ENCODE results near the gene OSCP1.
A peak's percentile ranks its signal among the peaks of the same experiment; 100 is the strongest.

OSCP1 gene

DNA sequence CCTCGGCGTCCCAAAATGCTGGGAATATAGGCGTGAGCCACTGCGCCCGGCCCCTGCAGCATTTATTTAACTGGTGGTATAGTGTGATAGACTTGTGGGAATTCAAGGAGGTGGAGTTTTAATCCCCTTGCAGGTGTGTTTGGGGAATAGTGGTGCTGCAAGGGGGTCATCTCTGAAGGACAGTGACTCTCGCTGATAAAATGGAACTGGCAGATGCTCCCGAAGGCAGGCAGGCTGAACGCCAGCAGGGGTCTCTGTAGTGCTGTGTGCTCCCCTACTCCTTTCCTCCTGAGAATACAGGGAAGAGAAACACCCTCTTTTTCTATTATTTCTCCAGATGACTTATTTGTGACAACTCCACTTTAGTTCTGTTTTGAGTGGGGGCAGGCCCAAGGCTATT, 4.0 kb downstream of the OSCP1 start:
- no peak for DNase-seq

DNA sequence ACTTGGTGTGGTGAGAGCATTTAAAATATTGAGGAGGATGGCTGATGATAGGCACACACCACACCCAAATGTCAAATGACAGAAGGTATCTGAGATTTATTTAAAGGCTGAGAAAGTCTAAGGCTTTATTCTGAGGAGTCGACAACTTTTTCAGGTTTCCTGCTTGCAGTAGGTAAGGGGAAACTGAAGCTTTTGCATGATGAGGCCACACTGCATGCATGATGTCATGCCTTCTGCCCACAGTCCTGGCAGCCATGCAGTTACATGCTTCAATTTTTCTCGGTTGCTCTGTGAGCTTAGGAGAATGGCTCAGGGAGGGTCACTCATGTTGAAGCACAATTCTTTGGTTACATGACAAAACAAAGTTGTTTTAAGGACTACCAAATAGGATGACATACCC, 7.0 kb downstream of the OSCP1 start:
- DNase-seq: no peak

DNA sequence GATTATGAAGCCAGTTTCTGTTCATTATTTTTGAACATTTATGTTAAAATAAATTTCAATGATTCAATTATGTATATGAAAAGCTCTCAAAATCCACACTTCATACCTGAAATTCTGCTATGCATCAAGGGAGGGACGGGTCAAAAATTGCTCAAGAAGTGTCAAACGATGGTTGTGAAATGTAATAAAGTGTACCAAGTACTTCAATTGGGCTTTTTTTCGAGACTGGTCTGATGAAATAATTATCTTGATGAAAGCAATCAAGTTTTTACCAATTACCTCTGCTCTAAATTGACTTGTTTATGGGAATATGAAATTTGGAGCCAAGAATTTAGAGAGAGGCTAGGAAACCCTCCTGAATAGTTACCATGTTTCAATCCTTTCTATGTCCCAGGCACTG, 7.9 kb downstream of the OSCP1 start:
- no peak for DNase-seq

DNA sequence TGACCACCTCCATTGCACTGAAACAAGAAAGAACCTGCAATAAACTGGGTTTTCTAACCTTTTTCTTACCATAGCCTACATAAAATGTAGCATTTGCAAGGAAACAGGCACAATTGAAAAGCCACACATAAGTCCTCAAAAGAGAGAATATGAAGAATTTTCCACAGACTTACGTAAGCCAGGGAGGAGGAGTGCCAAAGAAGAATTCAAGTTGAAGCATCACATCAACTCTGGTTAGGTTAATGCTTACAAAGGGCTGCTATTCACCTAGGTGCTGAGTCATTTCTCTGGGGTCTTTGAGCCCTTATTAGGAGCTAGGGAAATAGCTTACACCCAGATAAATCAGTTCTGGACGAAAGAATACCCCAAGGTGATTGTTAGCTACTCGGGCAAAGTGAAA, 9.6 kb downstream of the OSCP1 start:
- DNase-seq: no peak

DNA sequence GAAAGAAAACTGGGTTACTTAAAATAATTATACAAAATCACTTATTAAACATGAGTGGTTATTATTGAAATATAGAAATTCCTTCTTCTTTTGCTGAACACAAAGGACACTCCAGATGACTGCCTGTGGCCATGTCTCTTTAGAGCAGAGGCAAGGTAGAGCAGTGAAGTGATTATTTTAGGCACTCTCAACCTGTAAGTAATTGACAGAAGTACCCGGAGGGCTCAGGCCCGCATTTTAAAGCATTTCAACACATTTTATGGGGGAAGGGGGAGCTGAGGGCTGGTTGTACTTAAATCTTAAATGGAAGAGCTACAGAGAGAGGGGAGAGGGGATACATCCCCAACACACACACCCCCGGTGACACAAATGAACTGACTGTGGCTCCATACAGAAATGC, 10.2 kb downstream of the OSCP1 start:
- no peak for DNase-seq

DNA sequence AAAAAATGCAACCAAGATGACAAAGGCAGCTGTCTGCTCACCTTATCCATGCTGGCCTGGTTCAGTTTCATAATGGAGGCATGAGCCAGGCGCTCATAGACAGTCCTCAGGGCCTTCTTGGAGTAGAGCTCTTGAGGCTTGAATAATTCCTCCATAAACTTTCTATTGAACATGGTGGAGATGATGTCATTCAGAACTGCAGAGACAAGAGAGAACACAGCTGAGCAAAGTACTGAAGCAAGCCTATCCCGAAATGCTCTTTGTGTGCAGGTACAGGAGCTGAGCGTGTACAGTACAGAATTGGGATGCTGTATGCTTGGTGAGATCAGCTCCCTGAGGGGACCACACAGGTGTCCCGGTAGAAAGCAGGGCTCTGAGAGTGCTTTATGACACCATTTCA, 11.5 kb downstream of the OSCP1 start:
- no peak for DNase-seq

DNA sequence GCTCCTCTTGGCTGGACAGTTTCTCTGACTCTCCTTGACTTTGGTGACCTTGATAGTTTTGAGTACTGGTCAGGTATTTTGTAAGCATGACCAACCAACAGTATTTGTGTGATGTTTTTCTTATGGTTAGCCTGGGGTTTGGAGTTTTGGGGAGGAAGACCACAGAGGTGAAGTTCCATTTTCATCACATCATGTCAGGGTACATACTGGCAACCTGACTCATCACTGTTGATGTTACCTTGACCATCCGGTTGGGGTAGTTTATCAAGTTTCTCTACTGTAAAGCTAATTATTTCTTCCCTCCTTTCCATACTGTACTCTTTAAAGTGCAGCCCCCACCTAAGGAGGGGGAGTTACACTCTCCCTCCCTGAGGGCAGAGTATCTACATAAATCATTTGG, 13.4 kb downstream of the OSCP1 start:
- DNase-seq: no peak

DNA sequence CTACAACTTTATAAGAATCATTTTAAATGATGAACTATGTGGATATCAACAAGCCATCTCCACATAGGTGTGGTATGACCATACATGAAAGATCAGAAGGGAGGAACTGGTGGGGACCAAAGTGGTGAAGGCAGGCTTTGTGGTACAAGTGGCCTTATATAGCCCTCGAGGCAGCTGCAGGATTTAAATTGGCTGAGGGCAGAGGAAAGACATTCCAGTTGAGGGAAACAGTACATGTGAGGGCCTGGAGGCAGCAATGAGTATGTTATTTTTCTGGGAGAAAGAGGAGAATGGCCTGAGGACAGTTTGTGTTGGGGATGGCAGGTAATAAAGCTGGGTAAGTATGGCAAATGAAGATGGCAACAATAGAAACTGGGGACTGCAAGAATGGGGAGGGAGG, 17.1 kb downstream of the OSCP1 start:
- no peak for DNase-seq

DNA sequence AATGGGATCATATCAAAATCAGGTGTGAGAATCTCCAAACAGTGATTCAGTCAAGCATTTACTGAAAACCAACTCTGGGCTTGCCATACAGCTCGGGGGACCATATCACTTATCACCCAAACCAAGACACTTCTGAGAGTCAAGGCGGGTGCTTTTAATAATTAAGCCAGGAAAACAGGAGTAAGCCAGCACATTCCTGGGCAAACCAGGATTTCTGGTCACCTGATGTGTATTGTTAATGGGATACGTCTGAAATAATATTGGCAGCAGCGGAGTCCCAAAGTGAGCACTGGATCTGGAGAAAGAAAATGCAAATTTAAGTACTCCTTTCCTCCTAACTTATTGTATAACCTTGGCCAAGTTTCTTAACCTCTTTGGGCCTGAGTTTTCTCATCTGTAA, 17.6 kb downstream of the OSCP1 start:
- DNase-seq: no peak

DNA sequence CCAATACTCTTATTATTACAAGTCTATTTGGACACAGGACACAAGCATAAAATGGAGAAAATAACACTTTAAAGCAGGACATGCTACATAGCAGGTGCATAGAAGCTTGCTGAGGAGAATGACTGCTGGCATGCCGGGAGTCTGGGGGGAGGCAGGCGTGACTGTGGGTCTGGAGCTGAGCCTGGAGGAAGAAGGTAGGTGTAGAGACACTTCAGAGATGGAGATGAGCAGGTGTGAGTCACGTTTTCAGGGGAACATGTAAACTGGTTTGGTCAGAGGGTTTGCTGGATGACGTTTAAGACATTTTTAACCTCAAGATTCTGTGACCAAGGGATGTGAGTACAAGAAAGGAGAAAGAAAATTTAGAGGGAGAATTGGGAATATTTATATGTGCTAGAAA, 24.5 kb downstream of the OSCP1 start:
- no peak for DNase-seq

DNA sequence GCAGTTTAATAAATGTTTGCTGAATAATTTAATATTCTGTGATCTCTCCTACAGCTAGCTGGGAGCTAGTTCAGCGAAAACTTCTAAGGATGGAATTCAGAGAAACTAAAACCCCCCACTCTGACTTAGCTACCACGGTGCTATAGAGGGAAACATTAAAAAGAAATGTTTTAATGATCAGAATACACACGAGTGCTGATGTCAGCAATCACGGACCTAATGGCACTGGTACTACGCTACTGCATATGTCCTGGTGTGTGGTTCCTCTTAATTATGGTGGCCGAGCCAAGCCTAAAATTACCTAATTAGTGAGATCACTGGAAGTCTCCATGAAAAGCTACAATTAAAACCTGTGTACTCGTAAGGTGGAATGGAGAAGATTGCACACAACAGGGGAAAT, 28.6 kb downstream of the OSCP1 start:
- DNase-seq: no peak

DNA sequence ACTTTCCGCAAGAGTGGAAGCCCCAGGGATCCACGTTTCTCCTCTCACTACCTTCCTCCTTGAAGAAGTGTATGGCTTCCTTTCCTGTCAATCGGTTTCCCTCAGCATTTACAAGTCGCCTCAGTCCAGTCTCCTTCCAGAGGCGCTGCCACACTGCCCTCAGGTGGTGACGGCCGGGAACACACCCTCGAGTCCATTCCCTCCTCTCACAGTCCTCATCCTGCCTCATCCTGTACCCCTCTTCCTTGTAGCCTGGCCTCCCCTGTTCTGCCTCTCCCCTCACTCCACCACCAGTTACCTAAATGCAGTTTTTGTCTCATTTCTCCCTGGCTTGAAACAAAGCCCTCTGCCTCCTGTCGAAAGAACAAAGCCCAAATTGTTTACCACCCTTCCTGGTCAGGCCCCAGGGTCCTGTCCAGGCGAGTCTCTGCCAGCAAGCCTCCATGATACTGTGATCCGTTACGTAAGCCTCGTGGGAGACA, 29.4 kb downstream of the OSCP1 start:
- peak; percentile 87 for DNase-seq

DNA sequence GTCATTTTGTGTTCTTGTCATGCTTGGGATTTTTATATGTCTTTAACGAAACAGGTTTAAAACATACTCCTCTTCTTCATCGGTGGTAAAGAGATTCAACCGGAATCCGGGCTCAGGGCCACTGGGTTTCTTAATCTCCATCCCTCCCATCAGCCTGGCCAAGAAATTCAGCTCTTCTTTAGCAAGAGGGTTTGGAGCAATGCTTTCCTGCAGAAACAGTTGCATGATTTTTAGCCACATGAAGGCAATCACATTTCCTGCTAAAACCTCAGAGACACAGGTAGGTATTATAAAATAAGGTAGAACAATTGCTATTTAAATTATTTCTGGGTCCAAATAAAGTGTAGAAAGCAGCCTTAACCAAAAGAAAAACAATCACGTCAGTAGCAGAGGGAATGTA, 29.8 kb downstream of the OSCP1 start:
- DNase-seq: no peak

DNA sequence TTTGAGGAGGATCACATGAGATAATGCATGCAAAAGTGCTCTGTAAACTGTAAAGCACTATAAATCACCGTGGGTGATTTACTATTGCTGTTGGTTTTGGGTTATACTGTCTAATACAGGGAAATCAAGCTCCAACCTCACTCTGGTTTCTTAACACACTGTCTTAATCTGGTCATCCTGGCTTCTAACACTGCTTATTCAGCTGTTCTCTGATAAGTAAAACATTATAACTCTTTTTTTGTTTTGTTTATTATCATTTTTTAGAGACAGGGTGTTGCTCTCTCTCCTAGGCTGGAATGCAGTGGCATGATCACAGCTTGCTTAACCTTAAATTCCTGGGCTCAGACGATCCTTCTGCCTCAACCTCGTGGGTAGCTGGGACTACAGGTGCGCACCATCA, 30.7 kb downstream of the OSCP1 start:
- DNase-seq: no peak

DNA sequence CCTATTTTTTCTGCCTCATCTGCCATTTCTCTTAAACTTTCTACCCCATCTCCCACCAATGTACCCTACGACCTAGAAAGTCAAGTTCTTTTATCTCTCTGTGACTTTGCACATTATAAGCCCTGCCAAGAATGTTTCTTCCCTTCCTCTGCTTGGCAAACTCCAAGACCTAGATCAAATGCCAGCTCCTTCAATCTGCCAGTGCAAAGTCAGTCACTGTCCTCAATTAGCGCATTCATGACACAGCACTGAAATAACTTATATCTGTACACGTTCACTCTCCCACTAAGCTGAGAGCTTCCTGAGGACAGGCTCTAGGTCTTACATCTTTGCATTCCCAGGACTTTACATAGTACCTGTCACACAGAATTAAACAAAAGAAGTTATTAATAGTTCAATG, 31.1 kb downstream of the OSCP1 start:
- no peak for DNase-seq

DNA sequence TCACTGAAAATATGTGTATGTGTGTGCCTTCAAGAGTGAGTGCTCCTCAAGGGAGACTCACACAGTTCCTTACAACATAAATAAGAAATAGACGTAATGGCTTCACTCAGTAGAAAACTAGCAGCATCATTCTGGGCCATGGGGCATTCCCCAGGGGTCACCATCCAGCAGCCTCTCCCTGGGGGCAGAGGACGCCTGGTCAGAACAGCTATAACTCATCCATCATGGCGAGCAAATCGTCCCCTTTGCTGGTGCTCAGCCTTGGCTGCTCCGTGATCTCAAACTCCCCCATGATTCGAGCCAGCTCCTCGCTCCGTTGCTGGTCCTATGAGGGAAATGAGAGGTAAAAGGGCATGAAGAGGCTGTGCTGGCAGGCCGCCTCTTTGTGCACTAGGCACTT, 32.3 kb downstream of the OSCP1 start:
- no peak for DNase-seq

DNA sequence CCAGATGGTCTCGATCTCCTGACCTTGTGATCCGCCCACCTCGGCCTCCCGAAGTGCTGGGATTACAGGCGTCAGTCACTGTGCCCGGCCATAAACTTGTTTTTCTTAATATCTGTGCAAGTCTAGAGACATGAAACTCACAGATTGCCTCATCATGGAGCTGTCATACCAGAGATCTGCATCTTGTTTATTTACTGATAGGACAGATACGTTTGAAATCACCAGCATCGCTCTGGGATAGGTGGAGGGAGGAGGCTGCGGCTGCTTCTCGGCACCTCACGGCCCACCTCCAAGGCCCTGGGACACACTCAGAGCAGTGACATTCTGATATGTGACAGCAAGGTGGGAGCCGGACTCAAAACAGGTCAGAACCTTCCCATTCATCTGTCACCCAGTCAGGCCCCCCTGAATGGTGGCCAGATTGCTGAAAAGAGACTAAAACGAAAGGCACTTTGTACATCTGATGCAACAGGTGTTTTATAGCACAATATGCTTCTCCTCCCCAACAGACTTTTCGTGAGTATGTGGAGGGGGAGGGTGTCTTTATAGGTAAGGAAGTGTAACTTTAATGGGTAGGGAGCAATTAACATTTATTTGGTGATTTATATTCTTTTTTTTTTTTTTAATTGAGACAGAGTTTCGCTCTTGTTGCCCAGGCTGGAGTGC, 34.5 kb downstream of the OSCP1 start:
- no peak for DNase-seq

DNA sequence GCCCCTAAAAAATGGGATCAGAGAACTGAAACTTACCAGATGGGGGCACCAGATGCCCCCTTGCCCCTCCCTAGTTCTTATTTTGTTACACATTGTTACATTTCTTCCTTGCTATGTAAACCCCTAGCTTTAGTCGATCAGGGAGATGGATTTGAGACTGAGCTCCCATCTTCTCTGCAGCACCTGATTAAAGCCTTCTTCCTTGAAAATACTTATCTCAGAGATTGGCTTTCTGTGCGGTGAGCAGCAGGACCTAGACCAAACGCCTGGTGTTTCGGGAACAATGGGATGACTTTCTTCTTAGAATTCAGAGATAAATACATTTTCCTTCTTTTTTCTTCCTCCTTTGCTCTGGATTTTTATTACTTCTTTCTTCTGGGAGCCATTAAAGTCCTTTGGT, 35.9 kb downstream of the OSCP1 start:
- no peak for DNase-seq

DNA sequence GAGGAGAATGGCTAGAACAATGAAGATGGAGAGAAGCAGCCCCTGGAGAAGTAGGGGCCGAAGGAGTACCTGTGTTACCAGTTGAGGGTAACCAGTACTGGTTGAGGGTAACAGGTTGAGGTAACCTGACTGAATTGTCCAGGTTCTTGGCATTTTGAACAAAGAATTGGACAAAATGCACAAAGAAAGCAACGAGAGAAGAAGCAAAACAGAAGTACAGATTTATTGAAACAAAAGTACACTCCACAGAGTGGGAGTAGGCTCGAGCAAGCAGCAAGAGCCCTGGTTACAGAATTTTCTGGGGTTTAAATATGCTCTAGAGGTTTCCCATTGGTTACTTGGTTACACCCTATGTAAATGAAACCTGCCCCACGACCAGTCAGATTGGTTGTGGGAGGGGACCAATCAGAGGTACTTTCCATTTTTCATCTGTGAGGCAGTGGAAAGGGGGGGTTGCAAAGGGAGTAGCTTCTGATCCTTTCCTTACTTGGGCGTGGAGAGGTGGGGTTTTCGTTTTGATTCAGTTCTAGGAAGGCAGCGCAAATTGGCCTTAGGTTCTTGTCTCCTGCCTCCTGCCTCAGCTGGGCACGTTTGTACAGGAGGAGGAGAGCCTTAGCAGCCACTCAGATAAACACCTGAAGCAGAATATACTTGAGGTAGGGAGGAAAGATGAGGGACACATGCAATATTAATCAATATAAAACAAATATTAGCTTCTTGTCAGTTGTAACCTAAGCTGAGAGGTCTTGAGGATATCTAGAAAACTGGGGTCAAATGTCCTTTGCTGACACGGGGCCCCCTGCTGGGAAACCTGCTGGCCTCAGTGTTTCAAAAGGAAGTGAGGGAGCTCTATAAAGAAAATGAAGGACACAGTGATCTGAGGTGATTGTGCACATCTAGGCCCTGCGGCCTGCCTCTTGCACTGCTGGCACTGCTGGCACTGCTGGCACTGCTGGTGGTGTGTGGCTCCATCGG, 38.3 kb downstream of the OSCP1 start:
- no peak for DNase-seq

DNA sequence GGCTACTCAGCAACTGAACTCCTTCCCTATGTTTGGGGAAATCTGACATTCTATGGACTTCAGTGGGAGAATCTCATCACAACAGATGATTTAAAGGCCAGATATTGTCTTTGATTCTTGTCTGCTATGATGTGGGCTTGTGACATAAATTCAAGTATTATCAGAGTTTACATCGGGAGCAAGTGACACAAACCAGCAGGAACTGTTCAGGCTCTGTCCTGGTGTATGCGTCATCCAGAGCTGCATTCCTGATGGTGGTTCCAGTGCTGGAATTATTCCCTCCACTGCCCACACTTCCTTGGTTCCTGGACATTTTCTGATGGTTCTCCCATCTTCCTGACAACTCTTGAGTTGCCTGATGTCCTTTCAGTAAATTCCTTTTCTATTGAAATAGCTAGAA, 41.8 kb downstream of the OSCP1 start:
- no peak for DNase-seq

DNA sequence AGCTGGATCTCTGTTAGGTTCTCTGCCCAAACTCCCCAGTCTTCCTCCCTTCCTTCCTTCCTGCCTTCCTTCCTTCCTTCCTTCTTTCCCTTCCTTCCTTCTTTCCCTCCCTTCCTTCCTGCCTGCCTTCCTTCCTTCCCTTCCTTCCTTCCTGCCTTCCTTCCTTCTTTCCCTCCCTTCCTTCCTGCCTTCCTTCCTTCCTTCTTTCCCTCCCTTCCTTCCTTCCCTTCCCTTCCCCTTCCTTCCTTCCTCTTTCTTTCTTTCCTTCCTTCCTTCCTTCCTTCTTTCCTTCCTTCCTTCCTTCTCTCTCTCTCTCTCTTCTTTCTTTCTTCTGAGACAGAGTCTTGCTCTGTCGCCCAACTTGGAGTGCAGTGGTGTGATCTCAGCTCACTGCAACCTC, 43.8 kb downstream of the OSCP1 start:
- DNase-seq: no peak

DNA sequence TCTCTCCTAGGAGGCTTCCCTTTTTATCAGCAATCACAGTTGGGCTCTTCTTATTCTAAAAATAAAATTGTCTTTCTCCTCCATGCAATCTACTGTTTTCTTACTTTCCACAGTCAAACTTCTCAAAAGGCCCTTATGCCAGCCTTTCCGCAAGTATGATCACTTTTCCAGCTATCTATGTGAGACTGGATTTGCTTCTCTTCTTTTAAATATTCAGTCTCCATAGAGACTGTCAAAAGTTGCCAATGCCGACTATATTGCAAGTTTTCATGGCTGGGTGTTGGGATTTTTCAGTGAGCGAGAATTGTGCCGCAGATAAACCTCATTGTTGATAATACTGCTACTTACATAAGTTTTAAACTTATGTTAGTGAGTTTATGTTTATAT, 47.8 kb downstream of the OSCP1 start:
- no peak for DNase-seq

DNA sequence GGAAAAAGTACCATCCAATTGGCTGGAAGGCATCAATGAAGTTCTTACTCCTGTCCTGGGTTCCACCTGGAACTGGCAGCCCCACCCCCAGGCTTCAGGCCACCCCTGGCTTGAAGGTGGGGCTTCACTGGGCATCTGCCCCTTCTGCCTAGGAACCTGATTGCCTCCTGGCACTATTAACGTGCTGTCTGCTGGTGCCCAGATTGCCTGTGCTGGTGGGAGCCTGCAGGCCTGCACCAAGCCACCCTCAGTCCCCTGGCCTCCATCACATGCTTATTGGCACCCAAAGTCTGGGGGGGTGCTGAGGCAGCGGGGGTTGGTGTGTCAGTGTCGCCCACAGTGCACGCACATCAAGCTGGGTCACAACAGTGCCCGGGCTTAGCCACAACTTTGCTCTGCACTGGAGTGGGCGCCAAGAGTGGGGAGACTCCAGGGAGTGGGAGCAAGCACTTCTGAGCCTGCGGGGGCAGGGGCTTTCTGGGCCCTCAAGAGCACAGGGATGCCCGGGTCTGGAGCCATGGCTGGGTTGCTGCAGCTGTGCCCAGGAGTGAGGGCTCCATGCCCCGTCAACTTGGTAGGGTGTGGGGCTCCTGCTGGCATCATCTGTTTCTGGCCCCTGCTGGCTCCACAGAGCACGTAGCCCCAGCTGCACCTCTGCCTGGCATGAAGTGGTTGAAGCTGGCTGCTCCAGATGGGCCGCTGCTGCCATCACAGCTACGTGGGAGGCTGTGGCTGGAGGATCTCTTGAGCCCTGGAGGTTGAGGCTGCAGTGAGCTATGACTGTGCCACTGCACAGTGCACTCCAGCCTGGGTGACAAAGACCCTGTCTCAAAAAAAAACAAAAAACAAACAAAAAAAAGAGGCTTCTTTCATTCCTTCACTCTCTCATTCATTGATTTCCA, 48.4 kb downstream of the OSCP1 start:
- no peak for DNase-seq
